Karpas-422 (cell line): ENCODE results near the gene APLP1. TPM values are rescaled to one million over a fixed set of nuclear protein-coding genes. Genes with fewer than 3 reads are reported as not detected.
"Not testable (repeated sequence)": the region's sequence is repeated elsewhere in the genome, so short reads cannot be mapped to it uniquely, and the experiment has no call there.

ENCODE experiments used
- DNase-seq: peaks from one replicate; pipeline ENCODE4 v3.0.0-alpha.2; 2015
- H2AFZ ChIP-seq: fragments of 200-600 bp; sonication (generic); 2 replicates; pipeline ENCODE4 v1.6.1; 2014; ENCODE audit warnings: antibody characterized with exemption, low read length, mixed read lengths
- H3K27ac ChIP-seq: fragments of 200-600 bp; sonication (generic); 2 replicates; pipeline ENCODE4 v1.5.1; 2014; ENCODE audit warnings: mild to moderate bottlenecking, low read length, moderate library complexity
- H3K27me3 ChIP-seq: fragments of 200-600 bp; sonication (generic); 2 replicates; pipeline ENCODE4 v1.6.1; 2014; ENCODE audit warnings: low read length, mixed read lengths
- H3K36me3 ChIP-seq: fragments of 200-600 bp; sonication (generic); 2 replicates; pipeline ENCODE4 v1.6.1; 2014; ENCODE audit warnings: low read length, mixed read lengths; ENCODE audit not compliant: insufficient read depth
- H3K4me1 ChIP-seq: fragments of 200-600 bp; sonication (generic); 2 replicates; pipeline ENCODE4 v1.6.1; 2014; ENCODE audit warnings: mild to moderate bottlenecking, low read length, mixed read lengths
- H3K4me2 ChIP-seq: fragments of 200-600 bp; sonication (generic); 2 replicates; pipeline ENCODE4 v1.6.1; 2014; ENCODE audit warnings: low read length, low read depth, mild to moderate bottlenecking; ENCODE audit not compliant: poor library complexity, severe bottlenecking
- H3K4me3 ChIP-seq: fragments of 200-600 bp; sonication (generic); 2 replicates; pipeline ENCODE4 v1.5.1; 2014; ENCODE audit warnings: mild to moderate bottlenecking, antibody characterized with exemption, low read length, mixed read lengths
- H3K79me2 ChIP-seq: fragments of 200-600 bp; sonication (generic); 2 replicates; pipeline ENCODE4 v1.6.1; 2014; ENCODE audit warnings: mild to moderate bottlenecking, low read length, mixed read lengths
- H3K9ac ChIP-seq: fragments of 200-600 bp; sonication (generic); 2 replicates; pipeline ENCODE4 v1.6.0; 2014; ENCODE audit warnings: low read length
- H3K9me2 ChIP-seq: fragments of 200-600 bp; sonication (generic), shearing (Covaris generic); replicated peaks from 2 replicates; pipeline ENCODE4 v1.6.0; 2014; ENCODE audit warnings: mild to moderate bottlenecking, low read length, moderate library complexity; ENCODE audit not compliant: insufficient read depth
- H3K9me3 ChIP-seq: fragments of 300-700, 200-600 bp; sonication (generic); 2 replicates; pipeline ENCODE4 v1.6.1; 2014; ENCODE audit warnings: low read length, mixed read lengths
- H4K20me1 ChIP-seq: fragments of 200-600 bp; sonication (generic); 2 replicates; pipeline ENCODE4 v1.6.1; 2014; ENCODE audit warnings: mild to moderate bottlenecking, antibody characterized with exemption, low read length, low read depth; ENCODE audit not compliant: insufficient read depth
- total RNA-seq: library from RNA; depleted of rRNA; stranded (reverse); fragments of >200 nt; shearing (Covaris generic); gene quantifications from 2 replicates; pipeline ENCODE4 v1.2.3, GENCODE V29; 2014; ENCODE audit warnings: low replicate concordance

The APLP1 gene
- total RNA-seq, 1 experiment from 2014 or later: 9.9 TPM

DNA sequence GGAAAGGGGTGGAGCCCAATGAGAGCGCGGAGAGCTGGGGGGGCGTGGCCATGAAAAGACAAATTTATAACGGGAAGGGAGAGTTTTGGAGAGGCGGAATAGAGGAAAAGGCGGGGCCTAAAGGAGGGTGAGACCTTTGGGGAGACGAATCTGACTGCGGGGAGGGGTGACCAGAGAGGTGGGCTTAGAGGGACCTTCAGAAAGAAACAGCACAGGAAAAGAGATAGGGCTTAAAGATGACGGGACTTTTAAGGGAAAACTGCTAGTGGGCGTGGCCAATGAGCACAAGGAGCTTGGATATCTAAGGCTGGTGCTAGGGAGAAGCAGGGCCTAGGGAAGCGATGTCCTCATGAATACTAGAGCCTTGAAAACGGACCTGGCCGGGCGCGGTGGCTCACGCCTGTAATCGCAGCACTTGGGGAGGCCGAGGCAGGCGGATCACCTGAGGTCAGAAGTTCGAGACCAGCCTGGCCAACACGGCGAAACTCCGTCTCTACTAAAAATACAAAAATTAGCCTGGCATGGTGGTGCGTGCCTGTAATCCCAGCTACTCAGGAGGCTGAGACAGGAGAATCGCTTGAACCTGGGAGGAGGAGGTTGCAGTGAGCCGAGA, 1.9 kb downstream of the APLP1 start:
- not testable (repeated sequence) for DNase-seq, H3K9me3 ChIP-seq, H3K79me2 ChIP-seq, H3K27ac ChIP-seq, H3K9me2 ChIP-seq, H3K36me3 ChIP-seq, H3K9ac ChIP-seq, H4K20me1 ChIP-seq, H3K27me3 ChIP-seq
- H2AFZ ChIP-seq: peak overlapping the region; percentile 88
- peak overlapping the region; percentile 68; the same call in 1 of the 2 replicates for H3K4me3 ChIP-seq
- H3K4me2 ChIP-seq: peak overlapping the region; percentile 91
- peaks cover 21% of the 10 kb centered on the region for H3K4me1 ChIP-seq

- Histone ChIP-seq H3K4me1 (peaks cover 21% of the 10 kb centered on the region), H4K20me1 (no peaks in the 10 kb centered on the region), H3K27me3 (no peaks in the 10 kb centered on the region), H3K9me2 (no peaks in the 10 kb centered on the region), H3K4me3 (no peak overlapping the region), H3K36me3 (no peaks in the 10 kb centered on the region), H3K79me2 (no peaks in the 10 kb centered on the region), H2AFZ (no peak overlapping the region), H3K9ac (no peak overlapping the region), H3K9me3 (no peaks in the 10 kb centered on the region), H3K27ac (no peak overlapping the region), H3K4me2 (no peak overlapping the region)
- no peak for DNase-seq
These were observed 2.4 kb downstream of the APLP1 start for GRCh38 chr19:35870798-35871197.

- H3K9me2 ChIP-seq: no peaks in the 10 kb centered on the region
- no peaks in the 10 kb centered on the region for H3K9me3 ChIP-seq
- no peaks in the 10 kb centered on the region for H3K27me3 ChIP-seq
- peaks cover 21% of the 10 kb centered on the region for H3K4me1 ChIP-seq
- H3K4me3 ChIP-seq: no peak overlapping the region
- no peaks in the 10 kb centered on the region for H3K36me3 ChIP-seq
- H3K4me2 ChIP-seq: no peak overlapping the region
- H4K20me1 ChIP-seq: no peaks in the 10 kb centered on the region
- H3K79me2 ChIP-seq: no peaks in the 10 kb centered on the region
- H3K27ac ChIP-seq: no peak overlapping the region
- no peak for DNase-seq
- no peak overlapping the region for H2AFZ ChIP-seq
- H3K9ac ChIP-seq: no peak overlapping the region
These were observed 3.2 kb downstream of the APLP1 start for GRCh38 chr19:35871611-35872010.

- Histone ChIP-seq H2AFZ (no peak overlapping the region), H3K36me3 (no peaks in the 10 kb centered on the region), H3K4me2 (no peak overlapping the region), H3K9me3 (no peaks in the 10 kb centered on the region), H3K9me2 (no peaks in the 10 kb centered on the region), H3K9ac (no peak overlapping the region), H3K4me3 (no peak overlapping the region), H3K4me1 (peaks cover 21% of the 10 kb centered on the region), H3K27me3 (no peaks in the 10 kb centered on the region), H3K79me2 (no peaks in the 10 kb centered on the region), H4K20me1 (no peaks in the 10 kb centered on the region), H3K27ac (no peak overlapping the region)
- DNase-seq: peak; percentile 50
These were observed 3.8 kb downstream of the APLP1 start for GRCh38 chr19:35872180-35872579.

GRCh38 chr19:35874392-35874930, 6.1 kb downstream of the APLP1 start:
- Histone ChIP-seq H3K27me3 (no peaks in the 10 kb centered on the region), H3K4me3 (no peak overlapping the region), H3K36me3 (no peaks in the 10 kb centered on the region), H3K9ac (no peak overlapping the region), H3K4me2 (no peak overlapping the region), H3K27ac (no peak overlapping the region), H3K9me3 (no peaks in the 10 kb centered on the region), H4K20me1 (no peaks in the 10 kb centered on the region), H3K9me2 (no peaks in the 10 kb centered on the region), H3K4me1 (peaks cover 8% of the 10 kb centered on the region), H2AFZ (no peak overlapping the region), H3K79me2 (no peaks in the 10 kb centered on the region)
- no peak for DNase-seq

DNA sequence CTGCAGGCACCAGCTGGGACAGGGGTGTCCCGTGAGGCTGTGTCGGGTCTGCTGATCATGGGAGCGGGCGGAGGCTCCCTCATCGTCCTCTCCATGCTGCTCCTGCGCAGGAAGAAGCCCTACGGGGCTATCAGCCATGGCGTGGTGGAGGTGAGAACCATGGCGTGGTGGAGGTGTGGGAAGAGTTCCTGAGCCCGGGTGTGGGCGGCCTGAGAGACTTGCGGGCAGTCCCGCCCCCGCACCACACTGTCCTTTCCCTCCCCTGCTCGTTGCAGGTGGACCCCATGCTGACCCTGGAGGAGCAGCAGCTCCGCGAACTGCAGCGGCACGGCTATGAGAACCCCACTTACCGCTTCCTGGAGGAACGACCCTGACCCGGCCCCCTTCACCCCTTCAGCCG, 10.7 kb downstream of the APLP1 start:
- Histone ChIP-seq H3K79me2 (no peaks in the 10 kb centered on the region), H3K4me1 (peaks cover 9% of the 10 kb centered on the region), H3K9ac (no peak overlapping the region), H3K9me2 (no peaks in the 10 kb centered on the region), H3K4me2 (no peak overlapping the region), H4K20me1 (no peaks in the 10 kb centered on the region), H3K27me3 (no peaks in the 10 kb centered on the region), H3K27ac (no peak overlapping the region), H2AFZ (no peak overlapping the region), H3K4me3 (no peak overlapping the region), H3K36me3 (no peaks in the 10 kb centered on the region), H3K9me3 (no peaks in the 10 kb centered on the region)
- DNase-seq: no peak

DNA sequence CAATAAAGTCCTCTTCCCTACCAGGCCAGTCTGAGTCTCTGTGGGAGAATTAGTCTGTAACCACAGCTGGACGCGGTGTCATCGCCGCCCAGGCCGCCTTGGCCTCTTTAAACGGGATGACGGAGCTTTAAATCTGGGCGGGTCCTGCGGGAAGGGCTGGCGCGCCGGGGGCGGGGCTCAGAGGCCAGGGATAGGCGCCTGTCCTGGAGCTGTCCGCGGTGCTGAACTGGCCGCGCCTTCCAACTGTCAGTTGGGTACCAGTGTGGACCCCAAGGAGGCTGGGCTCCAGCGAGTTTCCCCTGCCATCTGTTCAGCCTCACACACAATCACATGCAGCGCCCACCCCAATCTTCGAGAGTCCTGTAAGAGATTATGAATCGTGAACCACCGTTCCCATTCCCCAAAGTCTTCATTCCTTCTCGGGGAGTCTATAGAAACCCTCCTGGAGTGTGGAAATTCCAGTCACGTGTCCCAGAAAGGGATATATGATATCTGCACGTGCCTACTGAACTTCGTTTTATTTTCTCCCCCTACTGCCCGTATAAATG, 11.5 kb downstream of the APLP1 start:
- Histone ChIP-seq H3K9me2 (no peaks in the 10 kb centered on the region), H3K27ac (no peak overlapping the region), H4K20me1 (no peaks in the 10 kb centered on the region), H3K9me3 (no peaks in the 10 kb centered on the region), H3K36me3 (no peaks in the 10 kb centered on the region), H3K4me3 (no peak overlapping the region), H3K9ac (no peak overlapping the region), H3K27me3 (no peaks in the 10 kb centered on the region), H2AFZ (no peak overlapping the region), H3K4me2 (no peak overlapping the region), H3K4me1 (peaks cover 9% of the 10 kb centered on the region), H3K79me2 (no peaks in the 10 kb centered on the region)
- DNase-seq: peak; percentile 96

- no peaks in the 10 kb centered on the region for H4K20me1 ChIP-seq
- no peak overlapping the region for H3K4me3 ChIP-seq
- peak overlapping the region; percentile 39 for H3K4me2 ChIP-seq
- no peaks in the 10 kb centered on the region for H3K9me3 ChIP-seq
- H3K9me2 ChIP-seq: no peaks in the 10 kb centered on the region
- H2AFZ ChIP-seq: no peak overlapping the region
- H3K4me1 ChIP-seq: peaks cover 9% of the 10 kb centered on the region
- H3K27ac ChIP-seq: no peak overlapping the region
- DNase-seq: peak; percentile 88
- H3K79me2 ChIP-seq: no peaks in the 10 kb centered on the region
- H3K27me3 ChIP-seq: no peaks in the 10 kb centered on the region
- H3K36me3 ChIP-seq: no peaks in the 10 kb centered on the region
- 0 out of 2 replicates have a peak overlapping the region, but pooled peaks have one; percentile 6 for H3K9ac ChIP-seq
These were observed 13.9 kb downstream of the APLP1 start for GRCh38 chr19:35882114-35882832.
